Karpas-422 (cell line): ENCODE measurements around the gene DHX15. TPM values are rescaled to one million over a fixed set of nuclear protein-coding genes. Genes with fewer than 3 reads are reported as not detected.

ENCODE experiments used
- DNase-seq: peaks from one replicate; pipeline ENCODE4 v3.0.0-alpha.2; 2015
- H2AFZ ChIP-seq: fragments of 200-600 bp; sonication (generic); 2 replicates; pipeline ENCODE4 v1.6.1; 2014; ENCODE audit warnings: antibody characterized with exemption, low read length, mixed read lengths
- H3K27ac ChIP-seq: fragments of 200-600 bp; sonication (generic); 2 replicates; pipeline ENCODE4 v1.5.1; 2014; ENCODE audit warnings: mild to moderate bottlenecking, low read length, moderate library complexity
- H3K27me3 ChIP-seq: fragments of 200-600 bp; sonication (generic); 2 replicates; pipeline ENCODE4 v1.6.1; 2014; ENCODE audit warnings: low read length, mixed read lengths
- H3K36me3 ChIP-seq: fragments of 200-600 bp; sonication (generic); 2 replicates; pipeline ENCODE4 v1.6.1; 2014; ENCODE audit warnings: low read length, mixed read lengths; ENCODE audit not compliant: insufficient read depth
- H3K4me1 ChIP-seq: fragments of 200-600 bp; sonication (generic); 2 replicates; pipeline ENCODE4 v1.6.1; 2014; ENCODE audit warnings: mild to moderate bottlenecking, low read length, mixed read lengths
- H3K4me2 ChIP-seq: fragments of 200-600 bp; sonication (generic); 2 replicates; pipeline ENCODE4 v1.6.1; 2014; ENCODE audit warnings: low read length, low read depth, mild to moderate bottlenecking; ENCODE audit not compliant: poor library complexity, severe bottlenecking
- H3K4me3 ChIP-seq: fragments of 200-600 bp; sonication (generic); 2 replicates; pipeline ENCODE4 v1.5.1; 2014; ENCODE audit warnings: mild to moderate bottlenecking, antibody characterized with exemption, low read length, mixed read lengths
- H3K79me2 ChIP-seq: fragments of 200-600 bp; sonication (generic); 2 replicates; pipeline ENCODE4 v1.6.1; 2014; ENCODE audit warnings: mild to moderate bottlenecking, low read length, mixed read lengths
- H3K9ac ChIP-seq: fragments of 200-600 bp; sonication (generic); 2 replicates; pipeline ENCODE4 v1.6.0; 2014; ENCODE audit warnings: low read length
- H3K9me2 ChIP-seq: fragments of 200-600 bp; sonication (generic), shearing (Covaris generic); replicated peaks from 2 replicates; pipeline ENCODE4 v1.6.0; 2014; ENCODE audit warnings: mild to moderate bottlenecking, low read length, moderate library complexity; ENCODE audit not compliant: insufficient read depth
- H3K9me3 ChIP-seq: fragments of 300-700, 200-600 bp; sonication (generic); 2 replicates; pipeline ENCODE4 v1.6.1; 2014; ENCODE audit warnings: low read length, mixed read lengths
- H4K20me1 ChIP-seq: fragments of 200-600 bp; sonication (generic); 2 replicates; pipeline ENCODE4 v1.6.1; 2014; ENCODE audit warnings: mild to moderate bottlenecking, antibody characterized with exemption, low read length, low read depth; ENCODE audit not compliant: insufficient read depth
- total RNA-seq: library from RNA; depleted of rRNA; stranded (reverse); fragments of >200 nt; shearing (Covaris generic); gene quantifications from 2 replicates; pipeline ENCODE4 v1.2.3, GENCODE V29; 2014; ENCODE audit warnings: low replicate concordance

The DHX15 gene
- total RNA-seq, 1 experiment from 2014 or later, result 189 TPM

- Histone ChIP-seq H4K20me1 (peaks cover 54% of the 10 kb centered on the region), H3K4me2 (no peak overlapping the region), H3K4me1 (no peaks in the 10 kb centered on the region), H3K9me2 (no peaks in the 10 kb centered on the region), H3K9me3 (no peaks in the 10 kb centered on the region), H3K4me3 (no peak overlapping the region), H3K79me2 (peaks cover 94% of the 10 kb centered on the region), H3K27me3 (no peaks in the 10 kb centered on the region), H3K27ac (no peak overlapping the region), H2AFZ (no peak overlapping the region), H3K9ac (no peak overlapping the region), H3K36me3 (peaks cover 60% of the 10 kb centered on the region)
- no peak for DNase-seq
Measured at GRCh38 chr4:24550441-24551175, 33.7 kb downstream of the DHX15 start.

- no peaks in the 10 kb centered on the region for H3K9me3 ChIP-seq
- peaks cover 61% of the 10 kb centered on the region for H4K20me1 ChIP-seq
- peaks cover 96% of the 10 kb centered on the region for H3K79me2 ChIP-seq
- H3K36me3 ChIP-seq, result peaks cover 67% of the 10 kb centered on the region
- no peak for DNase-seq
- H3K27ac ChIP-seq, result no peak overlapping the region
- H3K27me3 ChIP-seq, result no peaks in the 10 kb centered on the region
- H3K4me1 ChIP-seq, result no peaks in the 10 kb centered on the region; the same call in 1 of the 2 replicates
- H2AFZ ChIP-seq, result no peak overlapping the region
- no peak overlapping the region for H3K9ac ChIP-seq
- H3K4me3 ChIP-seq, result no peak overlapping the region
- no peak overlapping the region for H3K4me2 ChIP-seq
- H3K9me2 ChIP-seq, result no peaks in the 10 kb centered on the region
Measured at GRCh38 chr4:24547979-24548378, 36.4 kb downstream of the DHX15 start.

GRCh38 chr4:24544208-24544988 is 40.0 kb downstream of the DHX15 start:
- H3K9me3 ChIP-seq, result no peaks in the 10 kb centered on the region
- DNase-seq, result no peak
- no peak overlapping the region for H3K4me2 ChIP-seq
- no peak overlapping the region for H3K9ac ChIP-seq
- no peaks in the 10 kb centered on the region; the same call in 1 of the 2 replicates for H3K4me1 ChIP-seq
- no peak overlapping the region for H2AFZ ChIP-seq
- no peak overlapping the region for H3K4me3 ChIP-seq
- no peaks in the 10 kb centered on the region for H3K9me2 ChIP-seq
- no peaks in the 10 kb centered on the region for H3K27me3 ChIP-seq
- H3K36me3 ChIP-seq, result peaks cover 84% of the 10 kb centered on the region
- H4K20me1 ChIP-seq, result peaks cover 63% of the 10 kb centered on the region
- H3K79me2 ChIP-seq, result peaks cover 97% of the 10 kb centered on the region
- no peak overlapping the region for H3K27ac ChIP-seq

- Histone ChIP-seq H3K36me3 (peaks cover 94% of the 10 kb centered on the region), H4K20me1 (peaks cover 17% of the 10 kb centered on the region; the same call in 1 of the 2 replicates), H3K4me1 (no peaks in the 10 kb centered on the region), H3K79me2 (peaks cover 92% of the 10 kb centered on the region), H3K27me3 (no peaks in the 10 kb centered on the region), H3K9ac (no peak overlapping the region), H3K4me3 (no peak overlapping the region), H3K4me2 (no peak overlapping the region), H3K9me3 (no peaks in the 10 kb centered on the region), H2AFZ (no peak overlapping the region), H3K9me2 (no peaks in the 10 kb centered on the region), H3K27ac (no peak overlapping the region)
- DNase-seq, result no peak
Measured at GRCh38 chr4:24537025-24537424, 47.3 kb downstream of the DHX15 start.

GRCh38 chr4:24535399-24535798 is 49.0 kb downstream of the DHX15 start:
- H4K20me1 ChIP-seq, result peaks cover 10% of the 10 kb centered on the region; the same call in 1 of the 2 replicates

GRCh38 chr4:24533364-24533763 is 51.0 kb downstream of the DHX15 start:
- no peak overlapping the region for H3K27ac ChIP-seq
- H3K9me3 ChIP-seq, result no peaks in the 10 kb centered on the region
- no peak for DNase-seq
- no peak overlapping the region for H2AFZ ChIP-seq
- peaks cover 65% of the 10 kb centered on the region for H3K79me2 ChIP-seq
- no peaks in the 10 kb centered on the region for H3K9me2 ChIP-seq
- H3K27me3 ChIP-seq, result no peaks in the 10 kb centered on the region
- no peaks in the 10 kb centered on the region for H3K4me1 ChIP-seq
- no peak overlapping the region for H3K4me2 ChIP-seq
- H4K20me1 ChIP-seq, result peaks cover 6% of the 10 kb centered on the region; the same call in 1 of the 2 replicates
- H3K4me3 ChIP-seq, result no peak overlapping the region
- peaks cover 81% of the 10 kb centered on the region; the same call in 1 of the 2 replicates for H3K36me3 ChIP-seq
- H3K9ac ChIP-seq, result no peak overlapping the region

More at GRCh38 chr4:24535399-24535798, 49.0 kb downstream of the DHX15 start:
- Histone ChIP-seq H3K4me1 (no peaks in the 10 kb centered on the region), H3K36me3 (peaks cover 85% of the 10 kb centered on the region; the same call in 1 of the 2 replicates), H3K9me2 (no peaks in the 10 kb centered on the region), H2AFZ (no peak overlapping the region), H3K27ac (no peak overlapping the region), H3K9me3 (no peaks in the 10 kb centered on the region), H3K27me3 (no peaks in the 10 kb centered on the region), H3K79me2 (peaks cover 79% of the 10 kb centered on the region), H3K4me2 (no peak overlapping the region), H3K9ac (no peak overlapping the region), H3K4me3 (no peak overlapping the region)
- no peak for DNase-seq

- H3K4me2 ChIP-seq, result no peak overlapping the region
- H3K79me2 ChIP-seq, result peaks cover 53% of the 10 kb centered on the region
- no peaks in the 10 kb centered on the region for H3K27me3 ChIP-seq
- H3K36me3 ChIP-seq, result peaks cover 81% of the 10 kb centered on the region; the same call in 1 of the 2 replicates
- no peak overlapping the region for H2AFZ ChIP-seq
- no peak for DNase-seq
- H3K9ac ChIP-seq, result no peak overlapping the region
- H4K20me1 ChIP-seq, result peaks cover 7% of the 10 kb centered on the region
- H3K27ac ChIP-seq, result no peak overlapping the region
- no peaks in the 10 kb centered on the region for H3K4me1 ChIP-seq
- no peaks in the 10 kb centered on the region for H3K9me3 ChIP-seq
- H3K4me3 ChIP-seq, result no peak overlapping the region
- no peaks in the 10 kb centered on the region for H3K9me2 ChIP-seq
Measured at GRCh38 chr4:24529555-24529954, 54.8 kb downstream of the DHX15 start.

- peaks cover 74% of the 10 kb centered on the region; the same call in 1 of the 2 replicates for H3K36me3 ChIP-seq
- H3K4me3 ChIP-seq, result no peak overlapping the region
- DNase-seq, result no peak
- no peak overlapping the region for H3K27ac ChIP-seq
- H3K79me2 ChIP-seq, result peaks cover 45% of the 10 kb centered on the region
- no peak overlapping the region for H2AFZ ChIP-seq
- H3K4me2 ChIP-seq, result no peak overlapping the region
- H3K27me3 ChIP-seq, result no peaks in the 10 kb centered on the region
- H3K9me2 ChIP-seq, result no peaks in the 10 kb centered on the region
- no peak overlapping the region for H3K9ac ChIP-seq
- H4K20me1 ChIP-seq, result peaks cover 11% of the 10 kb centered on the region
- no peaks in the 10 kb centered on the region for H3K4me1 ChIP-seq
- H3K9me3 ChIP-seq, result no peaks in the 10 kb centered on the region
Measured at GRCh38 chr4:24527371-24527770, 57.0 kb downstream of the DHX15 start.
